ENCODE data around the gene INVS.
A peak's percentile ranks its signal among the peaks of the same experiment; 100 is the strongest.
"Not testable (repeated sequence)": the region's sequence is repeated elsewhere in the genome, so short reads cannot be mapped to it uniquely, and the experiment has no call there.

Gene INVS, protein sequence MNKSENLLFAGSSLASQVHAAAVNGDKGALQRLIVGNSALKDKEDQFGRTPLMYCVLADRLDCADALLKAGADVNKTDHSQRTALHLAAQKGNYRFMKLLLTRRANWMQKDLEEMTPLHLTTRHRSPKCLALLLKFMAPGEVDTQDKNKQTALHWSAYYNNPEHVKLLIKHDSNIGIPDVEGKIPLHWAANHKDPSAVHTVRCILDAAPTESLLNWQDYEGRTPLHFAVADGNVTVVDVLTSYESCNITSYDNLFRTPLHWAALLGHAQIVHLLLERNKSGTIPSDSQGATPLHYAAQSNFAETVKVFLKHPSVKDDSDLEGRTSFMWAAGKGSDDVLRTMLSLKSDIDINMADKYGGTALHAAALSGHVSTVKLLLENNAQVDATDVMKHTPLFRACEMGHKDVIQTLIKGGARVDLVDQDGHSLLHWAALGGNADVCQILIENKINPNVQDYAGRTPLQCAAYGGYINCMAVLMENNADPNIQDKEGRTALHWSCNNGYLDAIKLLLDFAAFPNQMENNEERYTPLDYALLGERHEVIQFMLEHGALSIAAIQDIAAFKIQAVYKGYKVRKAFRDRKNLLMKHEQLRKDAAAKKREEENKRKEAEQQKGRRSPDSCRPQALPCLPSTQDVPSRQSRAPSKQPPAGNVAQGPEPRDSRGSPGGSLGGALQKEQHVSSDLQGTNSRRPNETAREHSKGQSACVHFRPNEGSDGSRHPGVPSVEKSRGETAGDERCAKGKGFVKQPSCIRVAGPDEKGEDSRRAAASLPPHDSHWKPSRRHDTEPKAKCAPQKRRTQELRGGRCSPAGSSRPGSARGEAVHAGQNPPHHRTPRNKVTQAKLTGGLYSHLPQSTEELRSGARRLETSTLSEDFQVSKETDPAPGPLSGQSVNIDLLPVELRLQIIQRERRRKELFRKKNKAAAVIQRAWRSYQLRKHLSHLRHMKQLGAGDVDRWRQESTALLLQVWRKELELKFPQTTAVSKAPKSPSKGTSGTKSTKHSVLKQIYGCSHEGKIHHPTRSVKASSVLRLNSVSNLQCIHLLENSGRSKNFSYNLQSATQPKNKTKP

DNA sequence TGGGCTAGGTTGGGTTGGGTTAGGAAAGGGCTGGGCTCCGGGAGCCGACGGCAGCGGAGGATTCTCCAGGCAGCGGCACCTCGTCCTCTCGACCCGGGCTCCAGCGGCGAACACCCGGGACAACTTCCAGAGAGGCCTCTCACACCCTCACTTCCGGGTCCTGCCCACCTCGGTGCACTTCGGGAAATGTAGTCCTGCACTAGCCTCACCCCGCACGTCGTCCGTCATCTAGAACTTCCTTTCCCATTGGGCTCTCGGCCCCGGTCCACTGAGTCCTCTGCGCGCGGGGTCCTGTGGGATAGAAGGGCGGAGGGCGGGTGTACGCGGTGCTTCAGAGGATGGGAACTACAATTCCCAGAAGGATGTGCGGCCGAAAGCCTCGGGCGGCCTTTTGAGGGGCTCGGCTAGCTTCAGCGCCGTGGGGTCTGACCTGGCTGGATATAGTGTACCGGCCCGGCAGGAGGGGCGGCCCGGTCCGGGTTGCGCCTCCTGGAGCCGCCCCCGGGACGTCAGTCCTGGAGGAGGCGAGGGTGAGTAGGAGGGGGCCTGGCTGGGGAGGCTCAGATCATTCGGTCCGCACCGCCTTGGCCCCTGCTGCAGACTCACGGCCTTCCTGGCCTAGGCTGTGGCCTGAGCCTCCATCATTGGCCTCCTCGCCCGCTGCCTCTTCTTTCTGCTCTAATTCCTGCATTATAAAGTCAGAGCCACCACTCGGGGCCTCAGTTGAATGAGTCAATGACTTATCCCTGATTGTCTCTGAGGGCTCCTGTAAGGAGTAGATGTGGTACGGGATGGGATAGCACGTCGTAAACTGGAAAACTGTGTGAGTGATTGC, at the start of gene INVS, which contains the start of gene ERP44:
Gene INVS (plus strand): TSS at position 357 of the 835 bp plus-strand sequence. CDS start 5,279 bp downstream, outside the sequence.
Gene ERP44 (minus strand): TSS at position 114 of the 835 bp plus-strand sequence. CDS start 160 bp downstream, outside the sequence.
- DNase-seq, result peak; percentile 99 to 100

DNA sequence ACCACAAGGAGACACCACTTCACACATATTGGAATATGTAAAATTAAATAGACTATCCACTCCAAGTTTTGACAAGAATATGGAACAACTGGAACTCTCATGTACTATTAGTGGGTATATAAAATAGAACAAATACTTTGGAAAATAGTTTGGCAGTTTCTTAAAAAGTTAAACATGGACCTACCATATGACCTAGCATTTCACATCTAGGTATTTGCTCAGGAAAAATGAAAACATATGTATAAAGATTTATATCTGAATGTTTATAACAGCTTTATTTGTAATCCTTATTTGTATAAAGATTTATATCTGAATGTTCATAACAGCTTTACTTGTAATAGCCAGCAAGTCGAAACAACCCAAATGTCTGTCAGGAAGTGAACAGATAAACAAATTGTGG, 49.5 kb upstream of the INVS start:
- no peak for DNase-seq

DNA sequence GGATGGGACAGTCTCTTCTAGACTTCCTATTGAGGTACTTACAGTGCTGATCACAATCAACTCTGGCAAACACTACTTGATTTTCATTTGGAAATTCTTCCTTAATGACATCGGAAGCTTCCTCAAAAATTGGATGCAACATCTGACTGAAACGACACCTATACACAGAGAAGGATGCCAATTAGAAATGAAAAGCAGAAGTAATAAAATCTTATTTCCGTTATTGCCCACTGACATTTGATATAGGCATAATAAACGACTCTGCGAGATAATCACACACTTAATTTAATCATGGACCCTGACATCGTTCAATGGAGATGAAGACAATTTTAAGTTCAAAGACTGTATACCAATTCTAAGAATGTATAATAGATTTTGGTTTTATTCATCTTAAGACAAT, 46.7 kb upstream of the INVS start:
- no peak for DNase-seq

DNA sequence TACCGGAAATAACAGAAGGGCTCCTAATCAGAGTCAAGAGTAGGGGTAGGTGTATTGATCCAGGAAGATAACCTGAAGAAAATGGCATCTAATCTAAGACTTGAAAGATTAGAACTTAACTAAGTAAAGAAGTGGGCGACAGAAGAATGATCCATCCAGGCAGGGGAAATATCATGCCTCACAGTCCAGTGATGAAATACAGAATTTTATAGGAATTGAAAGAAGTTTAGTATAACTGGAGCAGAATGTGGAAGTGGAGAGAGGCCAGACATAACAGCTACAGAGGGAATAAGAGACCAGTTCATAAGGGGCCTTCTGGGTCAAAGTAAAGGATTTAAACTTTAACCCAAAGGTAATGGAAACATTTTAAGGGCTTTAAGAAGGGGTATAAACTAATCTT, 42.5 kb upstream of the INVS start:
- no peak for DNase-seq

DNA sequence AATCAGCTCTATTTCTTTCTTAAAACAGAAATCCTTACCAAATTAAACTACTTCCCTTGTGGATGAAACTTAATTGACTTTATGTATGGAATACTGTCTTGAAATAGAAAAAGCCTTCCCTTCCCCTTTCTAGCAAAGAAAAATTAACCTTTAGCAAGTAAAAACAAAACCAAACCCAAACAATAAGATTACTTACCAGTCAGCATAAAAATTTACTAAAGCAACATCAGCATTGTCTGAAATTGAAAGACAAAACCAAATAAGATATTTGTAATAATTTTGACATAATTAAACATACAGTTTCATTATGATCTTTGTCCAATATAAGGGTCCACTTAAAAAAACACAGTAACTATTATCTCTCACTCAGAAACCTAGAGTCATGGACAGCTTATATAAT, 41.4 kb upstream of the INVS start:
- no peak for DNase-seq

DNA sequence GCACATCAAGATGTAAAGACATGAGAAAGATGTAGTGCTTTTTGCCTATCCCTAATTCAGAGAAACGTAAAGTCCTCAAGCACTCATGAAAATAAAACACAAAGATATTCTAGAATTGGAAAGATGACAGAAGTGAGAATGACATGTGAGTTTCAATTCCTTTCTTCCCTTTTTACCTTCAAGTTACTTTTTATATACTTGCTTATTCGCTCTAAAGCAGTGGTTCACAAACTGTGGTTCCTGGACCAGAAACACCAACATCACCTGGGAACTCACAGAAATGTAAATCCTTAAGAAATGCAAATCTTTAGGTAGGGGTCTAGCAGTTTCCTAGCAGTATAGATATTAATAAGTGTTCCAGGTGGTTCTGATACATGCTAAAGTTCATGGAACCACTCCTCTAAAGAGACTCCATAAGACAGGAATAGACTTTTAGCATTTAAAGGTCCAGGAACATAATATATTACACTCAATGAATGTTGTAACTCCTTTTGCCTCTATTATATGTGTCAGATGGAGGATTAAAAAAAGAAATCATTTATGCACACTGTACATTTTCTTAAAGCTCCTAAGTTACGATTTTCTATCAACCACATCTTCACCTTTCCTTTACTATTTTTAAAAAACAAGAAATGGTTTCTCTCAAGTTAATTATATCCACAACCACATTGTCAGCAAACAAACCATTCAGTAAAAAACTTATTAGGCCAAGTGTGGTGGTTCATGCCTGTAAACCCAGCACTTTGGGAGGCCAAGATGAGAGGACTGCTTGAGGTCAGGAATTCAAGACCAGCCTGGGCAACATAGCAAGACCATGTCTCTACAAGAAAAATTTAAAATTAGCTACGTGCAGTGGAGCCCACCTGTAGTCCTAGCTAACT, 40.1 kb upstream of the INVS start:
- DNase-seq, result no peak

DNA sequence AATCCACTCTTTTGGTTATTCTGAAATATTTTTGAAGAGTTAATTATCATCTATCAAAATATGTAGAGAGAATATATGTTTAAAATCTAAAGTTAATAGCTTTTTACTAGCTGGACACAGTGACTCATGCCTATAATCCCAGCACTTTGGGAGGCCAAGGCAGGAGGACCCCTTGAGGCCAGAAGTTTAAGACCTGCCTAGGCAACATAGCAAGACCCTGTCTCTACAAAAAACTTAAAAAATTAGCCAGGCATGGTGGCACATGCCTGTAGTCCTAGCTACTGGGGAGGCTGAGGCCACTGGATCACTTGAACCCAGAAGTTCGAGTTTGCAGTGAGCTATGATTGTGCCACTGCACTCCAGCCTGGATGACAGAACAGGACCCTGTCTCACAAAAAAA, 36.4 kb upstream of the INVS start:
- not testable (repeated sequence) for DNase-seq

DNA sequence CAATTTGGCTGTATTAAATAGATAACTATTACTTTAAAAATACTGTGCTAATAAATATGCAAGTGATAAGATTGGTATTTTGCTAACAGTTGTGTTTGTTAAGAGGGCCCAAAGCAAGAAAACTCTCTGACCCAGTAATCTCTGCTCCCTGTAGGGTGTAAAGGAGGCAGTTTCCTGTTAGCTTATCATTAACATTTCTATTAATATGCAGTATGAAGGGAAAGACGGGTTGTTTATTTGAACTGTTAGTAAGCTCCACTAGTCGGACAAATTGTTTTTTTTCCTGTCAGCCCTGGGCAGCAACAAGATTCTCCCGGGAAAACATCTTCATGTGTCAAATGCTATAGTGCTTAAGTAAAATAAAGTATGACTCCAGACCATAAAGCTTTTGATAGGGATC, 35.9 kb upstream of the INVS start:
- DNase-seq, result no peak

DNA sequence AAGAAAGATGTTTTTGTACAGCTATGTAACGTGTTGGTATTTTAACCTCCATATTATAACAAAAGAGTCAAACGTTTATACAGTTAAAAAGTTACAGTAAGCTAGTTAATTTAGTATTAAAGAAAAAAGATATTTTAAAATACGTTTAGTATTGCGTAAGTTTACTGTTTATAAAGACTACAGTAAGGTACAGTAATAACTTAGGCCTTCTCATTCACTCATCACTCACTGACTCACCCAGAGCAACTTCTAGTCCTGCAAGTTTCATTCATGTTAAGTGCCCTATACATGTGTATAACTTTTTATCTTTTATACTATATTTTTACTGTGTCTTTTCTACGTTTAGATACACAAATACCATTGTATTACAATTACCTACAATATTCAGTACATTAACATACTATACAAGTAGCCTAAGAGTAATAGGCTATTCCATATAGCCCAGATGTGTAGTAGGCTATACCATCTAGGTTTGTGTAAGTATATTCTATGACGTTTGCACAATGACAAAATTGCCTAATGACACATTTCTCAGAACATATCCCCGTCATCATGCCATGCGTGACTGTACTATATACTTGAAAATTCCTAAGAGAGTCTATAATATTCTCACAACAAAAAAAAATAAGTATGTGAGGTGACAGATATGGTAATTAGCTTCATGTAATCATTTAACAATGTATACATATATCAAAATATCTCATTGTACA, 34.0 kb upstream of the INVS start:
- DNase-seq, result no peak

DNA sequence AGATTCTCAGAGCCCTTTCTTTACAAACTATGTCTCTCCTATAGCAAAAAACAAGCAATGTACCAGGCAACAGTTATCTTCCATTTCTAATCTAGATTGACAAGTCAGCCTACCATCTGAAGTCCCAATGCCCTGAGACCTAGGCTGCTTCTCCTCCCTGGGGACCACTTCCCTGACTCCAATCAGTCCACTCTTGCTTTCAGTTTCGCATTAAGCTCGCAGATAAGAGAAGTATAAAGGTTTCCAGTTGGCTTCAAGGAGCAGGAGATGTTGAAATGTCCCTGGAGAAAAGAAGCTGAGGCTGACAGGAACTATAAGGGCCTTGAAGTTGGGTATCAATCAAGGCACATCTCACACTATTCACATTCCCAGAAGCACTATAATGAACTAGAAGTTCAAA, 32.5 kb upstream of the INVS start:
- DNase-seq, result peak in 1 of 2 experiments; percentile 66

DNA sequence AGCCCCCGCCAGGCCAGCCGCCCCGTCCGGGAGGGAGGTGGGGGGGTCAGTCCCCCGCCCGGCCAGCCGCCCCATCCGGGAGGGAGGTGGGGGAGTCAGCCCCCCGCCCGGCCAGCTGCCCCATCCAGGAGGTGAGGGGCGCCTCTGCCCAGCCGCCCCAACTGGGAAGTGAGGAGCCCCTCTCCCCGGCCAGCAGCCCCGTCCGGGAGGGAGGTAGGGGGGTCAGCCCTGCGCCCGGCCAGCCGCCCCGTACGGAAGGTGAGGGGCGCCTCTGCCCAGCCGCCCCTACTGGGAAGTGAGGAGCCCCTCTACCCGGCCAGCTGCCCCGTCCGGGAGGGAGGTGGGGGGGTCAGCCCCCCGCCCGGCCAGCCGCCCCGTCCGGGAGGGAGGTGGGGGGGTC, 31.1 kb upstream of the INVS start:
- not testable (repeated sequence) for DNase-seq

DNA sequence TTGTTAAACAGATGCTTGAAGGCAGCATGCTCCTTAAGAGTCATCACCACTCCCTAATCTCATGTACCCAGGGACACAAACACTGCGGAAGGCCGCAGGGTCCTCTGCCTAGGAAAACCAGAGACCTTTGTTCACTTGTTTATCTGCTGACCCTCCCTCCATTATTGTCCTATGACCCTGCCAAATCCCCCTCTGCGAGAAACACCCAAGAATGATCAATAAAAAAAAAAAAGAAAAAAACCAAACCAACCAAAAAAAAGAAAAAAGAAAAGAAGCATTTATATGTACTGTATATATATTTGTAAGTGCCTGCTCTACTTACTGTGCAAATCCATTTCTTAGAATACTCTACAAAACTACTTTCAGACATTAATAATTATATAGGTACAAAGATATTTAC, 30.0 kb upstream of the INVS start:
- DNase-seq, result not testable (repeated sequence)

DNA sequence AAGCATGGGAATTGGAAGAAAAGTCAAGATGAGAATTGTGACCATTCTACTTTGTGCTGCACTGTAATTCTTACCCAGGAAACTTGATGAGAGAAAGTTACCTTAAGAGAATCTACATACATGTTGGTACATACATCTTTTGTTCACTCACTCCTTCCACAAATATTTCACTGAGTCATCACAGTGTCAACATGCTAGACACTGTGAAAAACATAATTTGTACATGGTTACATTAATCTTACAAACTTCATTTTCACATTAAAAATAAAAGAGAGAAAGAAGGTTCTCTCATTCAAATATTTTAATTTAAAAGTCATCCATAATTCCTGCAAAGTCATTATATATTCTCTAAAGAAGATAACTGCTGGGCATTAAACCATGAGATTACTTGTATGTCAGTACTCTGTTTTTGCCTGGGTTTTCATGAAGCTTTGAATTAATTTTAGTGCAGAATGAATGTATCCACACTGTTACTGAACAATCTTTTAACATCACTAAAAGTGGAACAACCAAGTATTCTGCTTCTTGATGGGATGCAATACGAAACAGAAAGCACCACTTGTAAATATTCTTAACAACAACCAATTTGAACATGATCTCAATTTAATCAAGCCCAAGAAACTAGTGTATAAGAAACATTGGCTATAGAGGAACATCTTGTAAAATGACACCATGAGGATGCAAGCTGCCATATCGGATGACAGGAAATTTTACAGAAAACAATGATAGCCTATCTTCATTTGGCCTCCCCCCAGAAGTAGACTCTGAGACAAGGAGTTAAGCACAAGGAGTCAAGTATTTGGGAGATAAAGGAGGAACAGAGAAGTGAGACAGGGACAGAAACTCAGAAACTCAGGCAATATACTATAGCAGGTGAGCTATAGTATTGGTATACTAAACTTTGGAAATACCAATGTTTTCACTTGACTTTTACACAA, 28.7 kb upstream of the INVS start:
- DNase-seq, result peak in 1 of 2 experiments; percentile 59

DNA sequence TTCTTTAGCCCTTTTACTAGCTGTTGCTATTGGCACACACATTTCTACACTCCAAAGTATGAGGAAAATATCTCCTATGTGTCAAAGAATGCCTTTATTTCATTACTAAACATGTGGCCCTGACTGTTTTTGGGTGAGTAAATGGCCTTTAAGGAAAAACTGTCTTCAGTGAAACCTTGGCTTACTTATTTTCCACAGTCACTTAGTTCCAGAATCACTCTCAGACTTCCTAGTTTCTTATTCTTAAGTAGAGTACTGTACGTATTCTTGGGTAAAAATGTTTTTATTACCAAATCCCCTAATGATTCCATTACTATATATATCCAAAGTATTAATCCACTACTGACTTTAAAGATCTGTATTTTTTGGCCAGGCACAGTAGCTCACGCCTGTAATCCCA, 27.8 kb upstream of the INVS start:
- no peak for DNase-seq

DNA sequence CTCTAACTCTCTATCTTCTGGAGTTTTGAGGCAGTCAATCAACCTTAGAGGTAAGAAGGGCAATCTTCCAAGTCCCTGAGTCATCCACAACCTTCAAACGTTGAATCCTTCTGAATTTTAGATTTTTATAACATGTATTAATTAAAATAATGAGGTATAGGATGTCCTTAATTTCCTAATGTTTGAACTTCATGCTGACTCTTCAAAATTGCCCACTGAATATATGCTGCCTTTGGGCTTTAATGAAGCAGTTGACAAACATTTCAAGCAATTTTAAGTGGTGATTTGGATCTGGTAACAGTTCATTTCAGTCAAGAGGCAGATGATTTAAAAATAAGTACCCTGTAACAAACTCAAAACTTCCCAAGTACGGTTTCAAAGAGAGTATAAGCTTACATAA, 26.2 kb upstream of the INVS start:
- DNase-seq, result no peak

DNA sequence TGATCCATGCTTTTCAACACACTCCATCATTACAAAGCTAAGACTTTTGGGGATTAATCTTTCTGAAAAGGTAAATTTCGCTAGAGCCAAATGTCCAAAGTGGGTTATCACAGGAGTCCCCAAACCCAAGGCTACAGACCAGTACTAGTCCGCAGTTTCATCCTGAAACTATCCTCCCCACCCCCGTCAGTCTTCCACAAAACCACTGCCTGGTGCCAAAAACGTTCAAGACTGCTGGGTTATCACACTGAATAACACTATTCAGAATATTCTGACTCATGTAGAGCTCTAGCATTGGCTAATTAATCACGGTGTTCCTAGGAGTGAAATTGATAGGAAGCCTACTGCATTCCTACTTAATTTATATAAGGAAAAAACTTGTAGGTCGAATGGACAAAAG, 24.9 kb upstream of the INVS start:
- no peak for DNase-seq

DNA sequence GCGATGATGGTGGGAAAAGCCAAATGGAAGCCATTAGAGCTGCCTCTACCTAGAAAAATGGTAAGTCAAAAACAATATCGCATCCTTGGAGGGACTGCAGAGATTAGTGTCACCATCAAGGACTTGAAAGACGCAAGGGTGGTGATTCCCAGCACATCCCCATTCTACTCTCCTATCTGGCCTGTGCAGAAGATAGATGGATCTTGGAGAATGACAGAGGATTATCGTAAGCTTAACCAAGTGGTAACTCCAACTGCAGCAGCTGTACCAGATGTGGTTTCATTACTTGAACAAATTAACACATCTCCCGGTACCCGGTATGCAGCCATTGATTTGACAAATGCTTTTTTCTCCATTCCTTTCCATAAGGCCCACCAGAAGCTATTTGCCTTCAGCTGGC, 24.1 kb upstream of the INVS start:
- DNase-seq, result no peak

DNA sequence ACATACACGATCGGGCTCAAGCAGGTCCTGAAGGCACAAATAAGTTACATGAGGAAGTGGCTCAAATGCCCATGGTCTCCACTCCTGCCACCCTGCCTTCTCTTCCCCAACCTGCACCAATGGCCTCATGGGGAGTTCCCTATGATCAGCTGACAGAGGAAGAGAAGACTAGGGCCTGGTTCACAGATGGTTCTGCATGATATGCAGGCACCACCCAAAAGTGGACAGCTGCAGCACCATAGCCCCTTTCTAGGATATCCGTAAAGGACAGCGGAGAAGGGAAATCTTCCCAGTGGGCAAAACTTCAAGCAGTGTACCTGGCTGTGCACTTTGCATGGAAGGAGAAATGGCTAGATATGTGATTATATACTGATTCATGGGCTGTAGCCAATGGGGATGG, 22.8 kb upstream of the INVS start:
- DNase-seq, result not testable (repeated sequence)

DNA sequence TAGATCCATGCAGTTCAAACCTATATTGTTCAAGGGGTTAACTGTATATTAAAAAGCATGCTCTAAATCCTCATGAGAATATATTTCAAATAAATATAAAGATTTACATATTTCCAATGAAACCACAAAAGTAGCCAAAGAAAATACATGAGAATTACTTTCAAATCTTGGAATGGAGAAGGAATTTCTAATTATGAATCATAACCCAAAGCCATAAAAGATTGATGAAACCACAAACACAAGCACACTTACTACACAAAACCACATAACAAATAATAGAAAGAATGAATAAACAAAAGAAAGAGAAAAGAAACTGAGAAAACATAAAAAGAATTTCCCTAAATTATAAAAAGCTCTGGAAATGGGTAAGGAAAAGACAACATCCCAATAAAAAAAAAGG, 16.3 kb upstream of the INVS start:
- DNase-seq, result no peak
